NCI-H2107 treated with DMSO at 0.1 percent for 48 hours (cell line): ENCODE data around the gene C1orf226.
"Not testable (repeated sequence)": the region's sequence is repeated elsewhere in the genome, so short reads cannot be mapped to it uniquely, and the experiment has no call there.

ENCODE experiments used
- DNase-seq: peaks from one replicate; lab custom pipeline; 2025; ENCODE audit not compliant: unreplicated experiment; lab: John Stamatoyannopoulos, UW

Gene C1orf226, protein sequence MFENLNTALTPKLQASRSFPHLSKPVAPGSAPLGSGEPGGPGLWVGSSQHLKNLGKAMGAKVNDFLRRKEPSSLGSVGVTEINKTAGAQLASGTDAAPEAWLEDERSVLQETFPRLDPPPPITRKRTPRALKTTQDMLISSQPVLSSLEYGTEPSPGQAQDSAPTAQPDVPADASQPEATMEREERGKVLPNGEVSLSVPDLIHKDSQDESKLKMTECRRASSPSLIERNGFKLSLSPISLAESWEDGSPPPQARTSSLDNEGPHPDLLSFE

DNA sequence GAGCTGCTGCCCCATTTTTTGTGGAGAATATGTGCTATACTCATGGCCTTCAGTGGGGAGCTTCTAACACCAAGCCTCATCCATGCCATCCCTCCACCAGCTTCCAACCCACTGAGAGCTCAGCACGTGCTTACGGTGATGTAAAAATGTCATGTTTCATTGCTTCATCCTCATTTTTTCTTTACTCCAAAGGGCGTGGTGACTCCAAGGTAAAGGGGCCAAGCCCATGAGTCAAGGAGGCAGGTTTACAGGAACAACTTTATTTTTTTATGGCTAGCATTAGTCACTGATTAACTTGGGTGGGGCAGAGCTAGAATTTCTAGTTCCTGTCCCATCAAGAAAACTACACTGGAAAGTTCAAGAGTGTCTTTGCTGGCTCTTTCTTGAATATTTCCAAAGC lies at the start of gene C1orf226:
TSS of gene C1orf226 (plus strand) at position 346 of the 400 bp plus-strand sequence. CDS start 174 bp downstream, outside the sequence.
- no peak for DNase-seq

DNA sequence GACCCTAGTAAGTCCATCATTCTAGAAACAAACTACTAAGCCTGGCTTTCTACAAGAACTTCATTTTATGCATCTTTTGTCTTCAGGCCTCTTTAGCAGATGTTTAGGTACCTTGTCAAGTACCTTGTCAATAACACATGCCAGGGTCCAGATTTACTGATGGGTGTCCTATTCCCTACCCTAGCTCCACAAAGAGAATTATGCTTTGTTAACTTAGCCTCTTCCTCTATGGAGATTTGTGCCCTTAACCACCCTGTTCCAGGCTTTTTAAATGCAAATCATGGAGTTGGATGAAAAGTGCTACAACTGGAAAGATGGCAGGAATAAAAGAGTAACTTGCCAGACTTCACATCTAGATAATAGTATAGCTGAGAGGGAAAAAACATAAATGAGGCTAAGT lies 47.5 kb upstream of the C1orf226 start:
- no peak for DNase-seq

GRCh38 chr1:162335126-162335525 lies 46.4 kb upstream of the C1orf226 start:
- DNase-seq: no peak

DNA sequence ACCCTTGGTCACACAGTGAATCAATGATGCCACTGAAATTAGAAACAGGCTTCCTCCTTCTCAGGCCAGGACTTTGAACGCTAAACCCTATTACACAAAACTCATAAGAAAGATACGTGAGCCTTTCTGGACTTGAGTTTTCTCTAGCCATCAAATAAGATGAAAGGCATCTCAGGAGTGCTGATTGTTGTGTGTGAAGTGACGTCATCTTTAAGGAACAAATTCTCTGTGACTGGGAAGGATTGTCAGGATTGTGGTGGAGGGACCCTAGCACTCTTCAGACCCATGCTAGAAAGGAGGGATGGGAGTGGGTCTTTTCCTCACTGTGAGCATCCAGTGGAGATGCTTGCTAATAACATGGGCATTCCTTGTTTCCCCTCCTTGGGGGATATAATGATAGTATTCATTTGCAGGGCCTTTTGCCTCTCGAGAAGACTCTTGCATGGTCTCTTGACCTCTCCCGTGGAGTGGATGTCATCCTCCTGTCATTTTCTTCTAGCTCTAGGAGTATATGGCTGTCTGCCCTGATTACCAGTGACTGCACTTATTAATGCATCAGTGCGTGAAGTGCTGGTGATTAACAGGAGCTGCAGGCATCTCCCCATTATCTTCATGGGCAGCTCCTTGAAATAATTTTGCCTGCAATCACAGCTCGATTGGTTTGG lies 44.8 kb upstream of the C1orf226 start:
- no peak for DNase-seq

- no peak for DNase-seq
Observed at GRCh38 chr1:162342452-162342983, 39.0 kb upstream of the C1orf226 start.

GRCh38 chr1:162343470-162343869 lies 38.1 kb upstream of the C1orf226 start:
- no peak for DNase-seq

DNA sequence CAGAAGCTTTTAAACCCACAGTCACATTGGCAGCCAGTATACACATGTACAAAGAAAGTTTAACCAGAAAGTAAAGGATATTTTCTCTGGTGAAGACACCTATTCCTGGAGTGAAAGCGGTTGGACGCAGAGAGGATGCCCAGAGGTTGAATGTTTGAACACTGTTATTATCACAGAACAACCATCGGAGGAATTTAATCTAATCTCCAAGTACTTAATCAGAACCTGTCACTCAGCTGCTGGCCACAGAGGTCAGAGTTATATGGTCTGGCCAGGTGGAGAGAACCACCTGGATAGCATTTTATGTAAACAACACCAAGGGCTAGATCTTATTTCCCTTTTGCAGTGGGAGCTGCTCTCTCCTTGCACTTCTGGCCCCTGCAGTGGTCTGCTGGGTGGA lies 34.2 kb upstream of the C1orf226 start:
- DNase-seq: no peak

DNA sequence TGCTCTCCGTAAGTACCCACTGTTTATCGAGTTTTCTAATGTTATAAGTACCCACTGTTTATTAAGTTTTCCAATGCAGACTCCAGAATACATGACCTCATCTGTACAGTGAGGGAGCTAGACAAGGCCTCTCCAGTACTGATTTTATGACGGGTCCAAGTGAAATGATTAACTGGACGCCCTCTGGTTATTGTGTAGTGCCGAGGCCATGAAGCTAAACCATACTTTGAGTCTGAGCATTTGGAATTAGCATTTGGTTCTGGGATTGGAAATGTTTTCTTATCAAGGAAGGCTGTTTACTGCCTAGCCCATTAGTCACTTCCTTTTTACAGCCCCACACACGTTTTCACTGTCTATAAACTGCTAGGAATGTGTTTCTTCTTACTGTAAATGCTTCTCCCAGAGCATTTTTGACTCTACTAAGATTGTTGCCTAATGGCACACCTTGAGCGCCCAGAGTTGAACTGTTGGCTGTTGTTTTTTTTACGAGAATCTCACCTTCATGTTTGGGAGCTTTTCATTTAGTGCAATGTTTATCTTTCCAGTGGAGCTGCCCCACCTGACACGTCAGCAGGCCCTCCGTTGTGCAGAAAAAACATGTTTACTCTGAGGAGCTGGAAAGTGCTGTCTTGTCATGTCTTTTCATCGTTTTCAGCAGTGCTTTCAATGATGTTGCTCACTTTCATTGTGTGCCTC lies 31.7 kb upstream of the C1orf226 start:
- no peak for DNase-seq

DNA sequence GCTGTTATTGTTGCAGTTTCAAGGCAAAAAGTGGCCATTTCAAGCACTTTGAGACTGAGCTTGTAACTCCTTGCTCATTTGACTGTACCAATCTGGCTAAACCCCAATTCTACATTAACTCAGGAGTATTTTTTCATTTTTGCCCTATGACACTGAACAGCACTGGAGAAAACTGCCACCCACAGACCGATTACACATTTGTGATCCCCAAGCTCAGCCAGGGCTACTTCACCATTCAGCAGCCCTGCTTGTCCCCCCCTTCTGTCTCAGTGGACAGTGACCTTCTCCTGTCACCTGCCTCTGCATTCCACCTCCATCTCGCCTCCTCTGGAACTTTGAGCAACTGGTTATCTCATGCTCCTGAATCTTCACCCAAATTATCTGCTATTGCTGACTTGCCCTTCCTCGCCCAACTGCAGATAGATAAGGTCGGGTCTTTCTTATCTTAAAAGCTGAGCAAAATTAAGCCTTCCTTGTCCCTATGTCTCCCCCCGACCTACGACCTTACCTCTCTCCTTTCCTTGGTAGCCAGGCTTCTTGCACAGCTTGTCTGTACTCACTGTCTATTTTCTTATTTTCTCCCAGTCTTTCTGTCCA lies 30.2 kb upstream of the C1orf226 start:
- no peak for DNase-seq

- not testable (repeated sequence) for DNase-seq
Observed at GRCh38 chr1:162351874-162352273, 29.7 kb upstream of the C1orf226 start.

DNA sequence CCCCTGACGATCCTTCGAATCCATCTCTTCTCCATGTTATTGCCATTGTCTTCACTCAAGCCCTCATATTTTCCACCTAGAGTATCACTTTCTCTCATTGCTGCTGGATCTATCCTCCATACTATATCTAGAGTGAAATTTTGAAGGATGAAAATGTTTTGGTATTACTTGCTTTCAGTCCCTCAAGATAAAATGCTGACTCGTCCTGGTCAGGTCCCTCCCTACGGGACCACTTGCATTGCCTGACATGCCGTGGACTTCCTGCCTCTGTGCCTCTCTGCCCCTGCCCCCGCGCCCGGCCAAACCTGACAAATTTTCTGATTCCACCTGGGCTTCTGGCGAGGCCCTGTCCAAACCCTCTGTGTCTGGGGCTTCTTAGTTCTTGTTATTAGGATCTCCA lies 28.4 kb upstream of the C1orf226 start:
- no peak for DNase-seq

DNA sequence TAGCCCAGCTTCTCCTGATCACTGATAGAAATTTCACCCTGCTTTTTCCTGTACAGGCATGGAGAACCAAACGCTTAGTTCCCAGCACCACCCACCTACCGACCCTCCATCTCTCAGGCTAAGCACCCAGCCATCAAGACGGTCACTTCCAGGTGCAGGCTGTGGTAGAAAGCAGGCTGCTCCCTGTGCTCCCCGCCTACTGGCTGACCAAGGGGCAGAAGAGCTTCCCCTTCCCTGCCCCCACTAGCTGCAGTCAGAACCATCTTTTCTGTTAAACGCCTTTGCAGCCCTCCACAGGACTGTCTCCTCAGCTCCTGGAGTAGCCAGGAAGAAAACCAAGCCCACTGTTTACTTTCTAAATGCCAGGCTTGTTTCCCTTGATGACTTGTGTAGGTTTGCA lies 27.8 kb upstream of the C1orf226 start:
- DNase-seq: no peak

DNA sequence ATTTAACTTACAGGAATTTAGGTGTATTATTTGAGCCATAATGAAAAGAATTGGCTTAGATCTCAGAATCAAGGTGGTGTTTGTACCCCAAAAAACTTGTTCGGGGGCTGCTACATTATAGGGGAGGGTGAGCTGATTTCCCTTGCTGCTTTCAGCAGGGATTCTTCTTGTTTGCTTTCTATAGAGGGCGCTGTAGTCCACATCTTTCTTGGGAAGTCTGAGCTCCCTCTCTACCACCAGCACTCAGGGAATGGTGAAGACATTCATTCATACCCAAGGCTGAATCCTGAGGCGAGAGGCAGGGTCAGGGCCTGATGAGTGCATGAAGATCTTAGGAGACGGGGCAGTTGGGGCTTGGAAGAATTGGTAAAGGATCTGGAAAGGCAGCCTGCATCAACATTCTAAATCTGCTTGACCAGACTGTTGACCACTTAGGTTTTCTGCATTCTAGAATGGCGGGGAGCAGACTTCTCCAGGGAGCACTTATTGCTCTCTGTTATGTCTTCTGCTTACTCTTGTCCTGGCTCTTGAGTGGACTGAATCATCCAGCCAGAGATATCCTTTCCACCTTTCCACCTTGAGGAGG lies 23.8 kb upstream of the C1orf226 start:
- no peak for DNase-seq

GRCh38 chr1:162358928-162359327 lies 22.6 kb upstream of the C1orf226 start:
- no peak for DNase-seq

GRCh38 chr1:162359523-162360236 lies 21.8 kb upstream of the C1orf226 start:
- DNase-seq: no peak

- DNase-seq: no peak
Observed at GRCh38 chr1:162360237-162360873, 21.2 kb upstream of the C1orf226 start.

DNA sequence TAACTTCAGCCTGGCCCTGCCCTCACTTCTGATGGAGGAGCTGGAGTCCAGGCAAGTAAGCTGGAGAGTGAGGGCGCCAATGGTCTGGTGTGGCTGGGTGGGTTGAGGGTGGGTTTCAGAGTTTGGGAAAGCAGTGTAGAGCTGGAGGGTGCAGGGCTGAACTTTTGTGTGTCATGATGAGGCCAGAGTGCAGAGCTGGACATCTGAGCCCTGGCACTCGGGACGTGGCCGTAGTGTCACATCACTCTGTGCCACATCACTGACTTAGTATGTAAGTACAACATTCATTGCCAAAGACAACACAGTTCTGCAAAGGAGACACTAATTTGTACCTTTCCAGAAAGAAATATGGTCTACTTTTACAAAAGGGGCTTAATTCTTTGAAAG lies 20.7 kb upstream of the C1orf226 start:
- DNase-seq: no peak

- no peak for DNase-seq
Observed at GRCh38 chr1:162361349-162361748, 20.2 kb upstream of the C1orf226 start.

- DNase-seq: no peak
Observed at GRCh38 chr1:162363823-162364222, 17.7 kb upstream of the C1orf226 start.

GRCh38 chr1:162364498-162364897 lies 17.0 kb upstream of the C1orf226 start:
- DNase-seq: no peak
